ENCODE measurements around the gene STIMATE. TPM values are rescaled to one million over a fixed set of nuclear protein-coding genes. Genes with fewer than 3 reads are reported as not detected.

Gene STIMATE
- total and polyA plus RNA-seq, 8 donors: 4.9 to 121 (median 14.0) TPM

DNA sequence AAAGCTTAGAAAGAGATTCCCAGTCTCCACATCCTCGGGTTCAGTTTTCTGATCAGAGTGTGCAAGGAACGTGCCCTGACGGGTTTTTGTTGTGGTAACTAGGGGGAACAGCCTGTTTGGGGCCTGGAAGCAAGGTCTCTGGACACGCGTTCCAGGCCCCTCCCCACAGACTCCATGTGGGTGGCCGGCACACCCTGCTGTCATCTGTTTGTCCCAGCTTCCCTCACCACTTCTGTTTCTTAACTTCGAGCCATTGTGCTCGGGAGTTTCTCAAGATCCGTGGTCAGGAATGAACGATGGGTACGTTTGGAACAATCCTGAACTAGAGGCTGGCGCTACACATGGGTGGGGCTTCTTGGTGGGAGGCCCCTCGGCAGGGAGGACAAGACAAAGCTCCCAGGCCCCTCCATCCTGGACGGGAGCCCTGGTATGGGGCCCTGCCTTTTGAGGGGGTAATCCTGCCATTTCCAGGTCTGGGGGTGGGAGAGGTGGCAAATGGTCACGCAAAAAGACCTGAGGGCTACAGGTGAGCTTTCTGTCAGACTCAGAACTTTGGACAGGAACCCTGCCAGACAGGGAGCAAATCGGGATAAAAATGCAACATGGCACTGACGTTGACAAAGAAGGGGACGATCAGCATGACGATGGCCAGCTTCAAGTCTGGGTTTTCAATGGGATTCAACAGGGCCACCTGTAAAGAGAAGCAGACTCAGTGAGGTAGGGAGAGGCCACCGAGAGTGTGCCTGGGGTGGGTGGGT, 54.1 kb downstream of the STIMATE start:
- H3K9me3 ChIP-seq: no peaks in the 10 kb centered on the region
- H3K27me3 ChIP-seq: no peaks in the 10 kb centered on the region
- peak in 1 of 2 donors; percentile 27 for DNase-seq
- H3K4me3 ChIP-seq: no peak overlapping the region
- TF ChIP-seq POLR2A (IDR thresholded peaks at IDR 0.05) (no peak), EP300 (IDR thresholded peaks at IDR 0.05) (no peak), POLR2AphosphoS5 (IDR thresholded peaks at IDR 0.05) (no peak)
- TF ChIP-seq, protein P1, sequence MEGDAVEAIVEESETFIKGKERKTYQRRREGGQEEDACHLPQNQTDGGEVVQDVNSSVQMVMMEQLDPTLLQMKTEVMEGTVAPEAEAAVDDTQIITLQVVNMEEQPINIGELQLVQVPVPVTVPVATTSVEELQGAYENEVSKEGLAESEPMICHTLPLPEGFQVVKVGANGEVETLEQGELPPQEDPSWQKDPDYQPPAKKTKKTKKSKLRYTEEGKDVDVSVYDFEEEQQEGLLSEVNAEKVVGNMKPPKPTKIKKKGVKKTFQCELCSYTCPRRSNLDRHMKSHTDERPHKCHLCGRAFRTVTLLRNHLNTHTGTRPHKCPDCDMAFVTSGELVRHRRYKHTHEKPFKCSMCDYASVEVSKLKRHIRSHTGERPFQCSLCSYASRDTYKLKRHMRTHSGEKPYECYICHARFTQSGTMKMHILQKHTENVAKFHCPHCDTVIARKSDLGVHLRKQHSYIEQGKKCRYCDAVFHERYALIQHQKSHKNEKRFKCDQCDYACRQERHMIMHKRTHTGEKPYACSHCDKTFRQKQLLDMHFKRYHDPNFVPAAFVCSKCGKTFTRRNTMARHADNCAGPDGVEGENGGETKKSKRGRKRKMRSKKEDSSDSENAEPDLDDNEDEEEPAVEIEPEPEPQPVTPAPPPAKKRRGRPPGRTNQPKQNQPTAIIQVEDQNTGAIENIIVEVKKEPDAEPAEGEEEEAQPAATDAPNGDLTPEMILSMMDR (IDR thresholded peaks at IDR 0.05): no peak
- H3K27ac ChIP-seq: peak overlapping the region in 3 of 5 donors; percentile 74 to 76 (median 75)
- peaks cover 27 to 56% (median 38%) of the 10 kb centered on the region in 4 donors for H3K4me1 ChIP-seq
- intact Hi-C loops (cut with DNase I; ENCODE audit: low total_unique reads): no loop called here
- H3K36me3 ChIP-seq: peaks cover 5 to 67% (median 65%) of the 10 kb centered on the region in 4 donors
- 75 to 79% (median 78%) methylated on average over 17 to 20 of the region's 20 CpGs for WGBS, 5 donors

DNA sequence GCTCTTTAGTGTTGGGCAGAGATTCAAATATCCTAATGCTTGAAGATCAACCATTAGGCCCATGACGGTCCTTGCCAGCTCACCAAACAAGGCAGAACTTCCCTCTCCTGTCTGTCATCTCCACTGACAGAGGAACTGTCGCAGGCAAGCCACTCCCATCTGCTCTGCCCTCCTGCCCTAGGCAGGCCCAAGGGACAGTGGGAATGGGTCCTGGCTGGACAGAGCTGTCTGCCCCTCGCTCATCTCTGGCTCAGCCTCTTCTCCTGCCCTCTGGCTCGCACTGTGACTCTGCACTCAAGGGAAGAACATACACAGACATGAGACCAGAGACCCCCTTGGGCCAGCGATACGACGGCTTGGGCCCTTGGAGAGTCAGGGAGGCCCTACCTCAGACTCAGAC, 54.9 kb downstream of the STIMATE start:
- H3K4me1 ChIP-seq: peaks cover 27 to 56% (median 38%) of the 10 kb centered on the region in 4 donors
- peak overlapping the region in 1 of 5 donors; percentile 76 for H3K27ac ChIP-seq
- TF ChIP-seq, protein P1 (IDR thresholded peaks at IDR 0.05): no peak
- TF ChIP-seq POLR2A (IDR thresholded peaks at IDR 0.05) (no peak), POLR2AphosphoS5 (IDR thresholded peaks at IDR 0.05) (no peak), EP300 (IDR thresholded peaks at IDR 0.05) (no peak)
- no peak overlapping the region for H3K4me3 ChIP-seq
- WGBS, 5 donors: 73 to 79% (median 77%) methylated on average over 6 to 7 of the region's 7 CpGs
- no peak for DNase-seq
- no peaks in the 10 kb centered on the region for H3K9me3 ChIP-seq
- H3K36me3 ChIP-seq: peaks cover 5 to 65% (median 59%) of the 10 kb centered on the region in 4 donors
- no peaks in the 10 kb centered on the region for H3K27me3 ChIP-seq
- intact Hi-C loops (cut with DNase I; ENCODE audit: low total_unique reads): no loop called here

DNA sequence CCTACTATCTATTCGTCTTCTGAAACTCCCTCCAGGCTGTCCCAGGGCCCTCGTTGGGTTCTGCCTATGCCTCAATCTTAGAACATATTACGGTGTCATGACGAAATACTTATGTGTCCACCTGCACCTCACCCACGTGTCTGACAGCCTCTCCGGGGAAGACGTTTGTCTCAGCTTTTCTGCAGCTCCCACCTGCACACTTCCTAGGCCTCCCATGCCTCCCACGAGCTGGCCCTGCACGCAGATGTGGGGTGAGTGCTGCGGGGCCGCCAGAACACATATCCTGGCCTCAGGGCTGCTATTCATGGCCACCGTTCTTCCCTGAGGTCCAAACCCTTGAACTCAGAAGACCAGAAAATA, 55.4 kb downstream of the STIMATE start:
- H3K9me3 ChIP-seq: no peaks in the 10 kb centered on the region
- no peaks in the 10 kb centered on the region for H3K27me3 ChIP-seq
- peaks cover 27 to 56% (median 38%) of the 10 kb centered on the region in 4 donors for H3K4me1 ChIP-seq
- H3K36me3 ChIP-seq: peaks cover 5 to 65% (median 57%) of the 10 kb centered on the region in 4 donors
- no peak for TF ChIP-seq POLR2A (IDR thresholded peaks at IDR 0.05)
- TF ChIP-seq, protein P1 (IDR thresholded peaks at IDR 0.05): no peak
- TF ChIP-seq EP300 (IDR thresholded peaks at IDR 0.05): no peak
- no peak for TF ChIP-seq POLR2AphosphoS5 (IDR thresholded peaks at IDR 0.05)
- WGBS, 5 donors: 75 to 87% (median 83%) methylated on average over 12 of the region's 12 CpGs
- no peak for DNase-seq
- no peak overlapping the region for H3K4me3 ChIP-seq
- intact Hi-C loops (cut with DNase I; ENCODE audit: low total_unique reads): no loop called here
- H3K27ac ChIP-seq: no peak overlapping the region

DNA sequence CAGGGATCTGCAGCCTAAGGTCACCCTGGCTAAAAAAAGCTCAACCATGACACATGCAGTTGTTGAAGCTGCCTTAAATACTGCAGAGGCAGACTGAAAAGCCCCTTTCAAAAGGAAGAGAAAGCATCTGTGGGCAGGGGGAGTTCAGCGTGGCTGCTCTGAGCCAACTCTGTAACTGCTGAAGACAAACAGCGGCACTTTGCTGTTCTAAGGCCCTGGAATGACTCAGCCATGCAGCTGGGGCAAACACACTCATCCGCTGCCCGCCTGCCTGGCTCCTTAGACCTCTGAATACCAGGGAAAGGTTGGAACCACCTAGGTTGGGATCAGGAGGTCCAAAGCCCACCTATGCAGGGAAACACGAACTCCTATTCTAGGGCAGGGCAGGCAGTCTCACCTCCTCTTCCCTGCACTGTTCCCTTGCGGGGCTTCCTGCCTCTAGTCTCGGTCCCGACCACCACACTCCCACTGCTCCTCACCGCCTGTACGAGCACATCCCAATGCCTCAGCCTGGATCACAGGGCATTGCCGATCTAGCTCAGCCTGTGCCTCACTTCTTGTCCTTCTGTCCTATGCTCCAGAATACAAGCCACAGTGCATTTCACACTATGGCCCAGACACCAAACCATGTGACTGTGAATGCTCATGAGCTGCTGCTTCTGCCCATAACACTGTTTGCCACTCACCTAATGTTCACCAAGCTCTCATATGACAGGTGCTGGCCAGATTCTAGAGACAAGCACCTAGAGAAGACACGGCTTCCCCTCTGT, 56.0 kb downstream of the STIMATE start:
- TF ChIP-seq, protein P1 (IDR thresholded peaks at IDR 0.05): no peak
- no peak for TF ChIP-seq POLR2A (IDR thresholded peaks at IDR 0.05)
- TF ChIP-seq EP300 (IDR thresholded peaks at IDR 0.05): no peak
- no peak for TF ChIP-seq POLR2AphosphoS5 (IDR thresholded peaks at IDR 0.05)
- no peak for DNase-seq
- Histone ChIP-seq H3K4me1 (peaks cover 26 to 51% (median 35%) of the 10 kb centered on the region in 4 donors), H3K27me3 (no peaks in the 10 kb centered on the region), H3K27ac (no peak overlapping the region), H3K36me3 (peaks cover 6 to 67% (median 56%) of the 10 kb centered on the region in 4 donors), H3K4me3 (no peak overlapping the region), H3K9me3 (no peaks in the 10 kb centered on the region)
- 88 to 96% (median 95%) methylated on average over 9 to 12 of the region's 12 CpGs for WGBS, 5 donors
- intact Hi-C loops (cut with DNase I; ENCODE audit: low total_unique reads): no loop called here

Measured in stomach (tissue), 9 donors.